ENCODE data around the gene PEX5L.

- no peak for TF ChIP-seq POLR2A (IDR thresholded peaks at IDR 0.05)
- no peak for TF ChIP-seq CTCF (IDR thresholded peaks at IDR 0.05)
These were observed 183.6 kb downstream of the PEX5L start for GRCh38 chr3:179853176-179853575.

Data from heart left ventricle (tissue), 13 donors.